Astrocyte (in vitro differentiated cells and primary cell): Measurements from ENCODE around the gene MRFAP1. TPM values are rescaled to one million over a fixed set of nuclear protein-coding genes. Genes with fewer than 3 reads are reported as not detected.

Experiments
- DNase-seq: peaks from one replicate; pipeline ENCODE4 v3.0.0-alpha.2; 2010; ENCODE audit warnings: low read depth
- FAIRE-seq: peaks from 2 replicates; lab custom pipeline; 2011; peaks lifted over from hg19 to GRCh38; lab: Jason Lieb, UNC
- H2AFZ ChIP-seq: 2 replicates; pipeline ENCODE4 v1.6.0; 2012; ENCODE audit warnings: low read depth, low read length, inconsistent platforms
- H3K27ac ChIP-seq: 2 replicates; pipeline ENCODE4 v1.5.1; 2011; ENCODE audit warnings: low read depth, low read length, inconsistent platforms
- H3K27me3 ChIP-seq: 2 replicates; pipeline ENCODE4 v1.6.0; 2011; ENCODE audit warnings: low read length, inconsistent platforms; ENCODE audit not compliant: insufficient read depth
- H3K36me3 ChIP-seq: 2 replicates; pipeline ENCODE4 v1.5.1; 2011; ENCODE audit warnings: low read length, inconsistent platforms; ENCODE audit not compliant: insufficient read depth
- H3K4me1 ChIP-seq: 2 replicates; pipeline ENCODE4 v1.5.1; 2011; ENCODE audit warnings: low read length, inconsistent platforms; ENCODE audit not compliant: insufficient read depth
- H3K4me2 ChIP-seq: 2 replicates; pipeline ENCODE4 v1.6.0; 2012; ENCODE audit warnings: low read length, inconsistent platforms
- H3K4me3 ChIP-seq: 2 replicates; pipeline ENCODE4 v1.5.1; 2011; ENCODE audit warnings: low read depth, mild to moderate bottlenecking, low read length, inconsistent platforms; ENCODE audit not compliant: insufficient read depth
- H3K79me2 ChIP-seq: 2 replicates; pipeline ENCODE4 v1.6.0; 2012; ENCODE audit warnings: mild to moderate bottlenecking, low read length, inconsistent platforms; ENCODE audit not compliant: insufficient read depth
- H3K9ac ChIP-seq: 2 replicates; pipeline ENCODE4 v1.6.0; 2012; ENCODE audit warnings: mild to moderate bottlenecking, low read length, inconsistent platforms
- H3K9me3 ChIP-seq: 2 replicates; pipeline ENCODE4 v1.5.1; 2012; ENCODE audit warnings: low read depth, mild to moderate bottlenecking, low read length, inconsistent platforms; ENCODE audit not compliant: insufficient read depth
- H4K20me1 ChIP-seq: 2 replicates; pipeline ENCODE4 v1.6.0; 2012; ENCODE audit warnings: low read length, inconsistent platforms; ENCODE audit not compliant: insufficient read depth
- H3K27ac Mint-ChIP-seq: one replicate; pipeline ENCODE4 v1.8.0; 2021; ENCODE audit warnings: mild to moderate bottlenecking, mixed read lengths; ENCODE audit not compliant: unreplicated experiment
- H3K27me3 Mint-ChIP-seq: one replicate; pipeline ENCODE4 v1.8.0; 2021; ENCODE audit warnings: low read depth, mixed read lengths; ENCODE audit not compliant: unreplicated experiment
- H3K36me3 Mint-ChIP-seq: one replicate; pipeline ENCODE4 v1.8.0; 2021; ENCODE audit warnings: low read depth, mixed read lengths; ENCODE audit not compliant: unreplicated experiment
- H3K4me1 Mint-ChIP-seq: one replicate; pipeline ENCODE4 v1.8.0; 2021; ENCODE audit warnings: low read depth, mixed read lengths; ENCODE audit not compliant: unreplicated experiment
- H3K4me3 Mint-ChIP-seq: one replicate; pipeline ENCODE4 v1.8.0; 2021; ENCODE audit warnings: mild to moderate bottlenecking, moderate library complexity, mixed read lengths; ENCODE audit not compliant: unreplicated experiment
- H3K9me3 Mint-ChIP-seq: one replicate; pipeline ENCODE4 v1.8.0; 2021; ENCODE audit warnings: mild to moderate bottlenecking, mixed read lengths; ENCODE audit not compliant: unreplicated experiment
- EZH2 ChIP-seq: IDR thresholded peaks from 2 replicates; pipeline ENCODE4 v1.6.1; 2012; ENCODE audit warnings: mild to moderate bottlenecking, low read length, inconsistent platforms; ENCODE audit not compliant: insufficient read depth
- total RNA-seq: library from RNA; stranded (reverse); gene quantifications from 2 replicates; pipeline ENCODE4 v1.2.1, GENCODE V29; 2021
- TF ChIP-seq, protein P1 (sequence below): IDR thresholded peaks from 2 replicates; pipeline ENCODE4 v1.5.1; 2011; ENCODE audit warnings: low read depth, mild to moderate bottlenecking, inconsistent platforms, low read length, moderate library complexity; ENCODE audit not compliant: insufficient read depth

MRFAP1 gene
- total RNA-seq, 1 donor from 2014 or later, result 278 TPM

DNA sequence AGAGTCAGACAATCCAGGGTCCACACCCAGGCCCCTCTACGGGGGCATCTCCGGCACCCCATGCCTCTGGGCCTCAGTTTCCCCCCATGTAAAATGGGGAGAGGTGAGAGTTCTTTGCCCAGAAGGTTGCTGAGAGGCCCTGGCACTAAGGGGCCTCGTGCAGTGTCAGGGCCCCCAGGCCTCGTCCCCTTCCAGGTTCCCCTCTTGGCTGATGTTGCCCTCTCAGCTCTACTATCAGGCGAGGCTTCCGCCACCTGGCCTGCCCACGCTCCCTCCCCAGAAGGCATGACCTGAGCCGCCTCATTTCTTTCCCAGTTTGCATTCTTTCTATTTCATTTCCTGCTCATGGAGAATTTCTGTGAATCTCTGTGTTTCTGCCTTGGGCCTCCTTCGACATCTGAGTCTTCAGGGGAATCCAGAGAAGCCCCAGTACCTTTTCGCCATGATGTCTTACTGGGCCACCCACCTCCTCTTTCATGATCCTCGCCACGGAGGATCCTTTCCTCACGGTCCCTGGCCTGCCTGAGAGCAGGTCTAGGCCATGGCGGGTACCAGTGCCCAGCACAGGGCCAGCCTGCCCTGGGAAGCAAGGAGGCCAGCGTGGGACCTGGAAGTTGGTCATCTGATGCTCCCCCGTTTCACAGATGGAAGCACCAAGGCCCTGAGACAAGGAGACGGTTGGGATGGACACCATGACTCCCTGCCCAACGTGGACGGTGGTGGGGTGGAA lies 21.9 kb upstream of the MRFAP1 start:
- H3K4me1 Mint-ChIP-seq, result no peaks in the 10 kb centered on the region
- H3K4me1 ChIP-seq, result no peaks in the 10 kb centered on the region
- no peaks in the 10 kb centered on the region for H3K27me3 ChIP-seq
- peaks cover 3% of the 10 kb centered on the region for H3K9me3 Mint-ChIP-seq
- no peak overlapping the region for H3K4me3 Mint-ChIP-seq
- no peak overlapping the region for H3K27ac ChIP-seq
- H3K79me2 ChIP-seq, result no peaks in the 10 kb centered on the region
- FAIRE-seq, result no peak
- peaks cover 14% of the 10 kb centered on the region for H3K36me3 Mint-ChIP-seq
- TF ChIP-seq, protein P1, sequence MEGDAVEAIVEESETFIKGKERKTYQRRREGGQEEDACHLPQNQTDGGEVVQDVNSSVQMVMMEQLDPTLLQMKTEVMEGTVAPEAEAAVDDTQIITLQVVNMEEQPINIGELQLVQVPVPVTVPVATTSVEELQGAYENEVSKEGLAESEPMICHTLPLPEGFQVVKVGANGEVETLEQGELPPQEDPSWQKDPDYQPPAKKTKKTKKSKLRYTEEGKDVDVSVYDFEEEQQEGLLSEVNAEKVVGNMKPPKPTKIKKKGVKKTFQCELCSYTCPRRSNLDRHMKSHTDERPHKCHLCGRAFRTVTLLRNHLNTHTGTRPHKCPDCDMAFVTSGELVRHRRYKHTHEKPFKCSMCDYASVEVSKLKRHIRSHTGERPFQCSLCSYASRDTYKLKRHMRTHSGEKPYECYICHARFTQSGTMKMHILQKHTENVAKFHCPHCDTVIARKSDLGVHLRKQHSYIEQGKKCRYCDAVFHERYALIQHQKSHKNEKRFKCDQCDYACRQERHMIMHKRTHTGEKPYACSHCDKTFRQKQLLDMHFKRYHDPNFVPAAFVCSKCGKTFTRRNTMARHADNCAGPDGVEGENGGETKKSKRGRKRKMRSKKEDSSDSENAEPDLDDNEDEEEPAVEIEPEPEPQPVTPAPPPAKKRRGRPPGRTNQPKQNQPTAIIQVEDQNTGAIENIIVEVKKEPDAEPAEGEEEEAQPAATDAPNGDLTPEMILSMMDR, result no peak
- no peak for TF ChIP-seq EZH2
- no peak overlapping the region for H3K9ac ChIP-seq
- H3K36me3 ChIP-seq, result peaks cover 3% of the 10 kb centered on the region
- no peaks in the 10 kb centered on the region for H3K9me3 ChIP-seq
- DNase-seq, result no peak
- no peak overlapping the region for H2AFZ ChIP-seq
- H3K4me2 ChIP-seq, result no peak overlapping the region
- no peak overlapping the region for H3K4me3 ChIP-seq
- H3K27ac Mint-ChIP-seq, result no peak overlapping the region
- no peaks in the 10 kb centered on the region for H4K20me1 ChIP-seq
- no peaks in the 10 kb centered on the region for H3K27me3 Mint-ChIP-seq

GRCh38 chr4:6619116-6619465 lies 21.4 kb upstream of the MRFAP1 start:
- no peaks in the 10 kb centered on the region for H3K9me3 ChIP-seq
- peaks cover 3% of the 10 kb centered on the region for H3K36me3 ChIP-seq
- DNase-seq, result no peak
- no peak overlapping the region for H3K4me3 Mint-ChIP-seq
- H2AFZ ChIP-seq, result no peak overlapping the region
- no peaks in the 10 kb centered on the region for H3K79me2 ChIP-seq
- H3K27me3 Mint-ChIP-seq, result no peaks in the 10 kb centered on the region
- H3K27ac Mint-ChIP-seq, result no peak overlapping the region
- TF ChIP-seq EZH2, result no peak
- H3K4me2 ChIP-seq, result no peak overlapping the region
- H3K9me3 Mint-ChIP-seq, result peaks cover 3% of the 10 kb centered on the region
- no peaks in the 10 kb centered on the region for H3K27me3 ChIP-seq
- FAIRE-seq, result no peak
- peaks cover 14% of the 10 kb centered on the region for H3K36me3 Mint-ChIP-seq
- H3K27ac ChIP-seq, result no peak overlapping the region
- H3K4me3 ChIP-seq, result no peak overlapping the region
- H3K4me1 ChIP-seq, result no peaks in the 10 kb centered on the region
- no peaks in the 10 kb centered on the region for H4K20me1 ChIP-seq
- H3K9ac ChIP-seq, result no peak overlapping the region
- H3K4me1 Mint-ChIP-seq, result no peaks in the 10 kb centered on the region

- Mint-ChIP-seq H3K27ac (no peak overlapping the region), H3K4me1 (no peaks in the 10 kb centered on the region), H3K36me3 (peaks cover 11% of the 10 kb centered on the region), H3K4me3 (no peak overlapping the region), H3K9me3 (peaks cover 3% of the 10 kb centered on the region), H3K27me3 (no peaks in the 10 kb centered on the region)
- Histone ChIP-seq H3K4me3 (no peak overlapping the region), H3K36me3 (peaks cover 3% of the 10 kb centered on the region), H3K27me3 (no peaks in the 10 kb centered on the region), H3K4me2 (no peak overlapping the region), H3K27ac (no peak overlapping the region), H3K9me3 (no peaks in the 10 kb centered on the region), H4K20me1 (no peaks in the 10 kb centered on the region), H2AFZ (no peak overlapping the region), H3K4me1 (no peaks in the 10 kb centered on the region), H3K9ac (no peak overlapping the region), H3K79me2 (no peaks in the 10 kb centered on the region)
- DNase-seq (no peak), FAIRE-seq (no peak)
- TF ChIP-seq, protein P1, result no peak
- TF ChIP-seq EZH2, result no peak
Observed at GRCh38 chr4:6619466-6620255, 20.8 kb upstream of the MRFAP1 start.
